ENCODE data around the gene ARMC10. TPM values are rescaled to one million over a fixed set of nuclear protein-coding genes. Genes with fewer than 3 reads are reported as not detected.

The ARMC10 gene
- total and polyA plus RNA-seq, 9 of the 15 experiments (the other 6 are each of a cell fraction or from before 2014, with no cell fraction given), result 17.0 to 113 (median 72.6) TPM

DNA sequence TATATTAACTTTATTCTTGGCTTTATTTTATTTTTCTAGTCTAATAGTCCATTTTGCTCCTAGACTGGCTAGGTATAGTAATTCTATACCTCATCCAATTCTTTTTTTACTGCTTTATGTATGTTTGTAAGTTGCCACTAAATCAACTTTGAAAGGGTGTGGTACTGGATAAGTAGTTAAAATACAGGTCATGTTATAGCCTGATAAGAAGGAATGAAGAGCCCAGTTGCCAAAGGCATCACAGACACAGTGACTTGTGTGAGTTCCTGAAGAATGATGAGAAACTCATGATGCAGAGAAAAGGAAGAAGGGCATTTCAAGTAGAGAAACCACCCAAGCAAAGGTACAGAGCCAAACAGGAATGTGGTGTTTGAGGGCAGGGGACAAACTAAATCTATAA lies 46.7 kb downstream of the ARMC10 start (continued):
- TF ChIP-seq RAD21 (CRISPR knock-in tag; conservative IDR thresholded peaks at IDR 0.05 in 1 of 2, IDR thresholded peaks at IDR 0.05 in 1 of 2), result no peak
- TF ChIP-seq CBX3 (IDR thresholded peaks at IDR 0.05; ENCODE audit: borderline replicate concordance in 1 of 2, low read length in 2 of 2), result peak in 1 of 2 experiments; percentile 27; a peak in 1 of 3 replicates
- no peak for TF ChIP-seq ZNF695 (CRISPR knock-in tag; IDR thresholded peaks at IDR 0.05)
- TF ChIP-seq MTA2 (IDR thresholded peaks at IDR 0.05; ENCODE audit: low read depth), result peak; percentile 77
- peak; percentile 11; the same call in 1 of the 2 replicates for TF ChIP-seq NFE2 (IDR thresholded peaks at IDR 0.05; ENCODE audit: low read depth)
- peak; percentile 26; the same call in 1 of the 2 replicates for TF ChIP-seq JUND (IDR thresholded peaks at IDR 0.05; ENCODE audit: borderline replicate concordance, low read depth, low read length)
- TF ChIP-seq JUND (tag; IDR thresholded peaks at IDR 0.05; ENCODE audit: borderline replicate concordance, low read depth, low read length), result no peak; the same call in 2 of the 3 replicates
- TF ChIP-seq SMARCC2 (IDR thresholded peaks at IDR 0.05; ENCODE audit: low read depth), result 0 out of 2 replicates have a peak, but pooled peaks have one; percentile 37
- no peak for TF ChIP-seq ZNF197 (CRISPR knock-in tag; IDR thresholded peaks at IDR 0.05; ENCODE audit: low read depth)
- TF ChIP-seq ZBED1 (IDR thresholded peaks at IDR 0.05), result no peak
- peak; percentile 40; the same call in 1 of the 2 replicates for TF ChIP-seq PML (IDR thresholded peaks at IDR 0.05; ENCODE audit: low read length)
- 0 out of 4 replicates have a peak, but pooled peaks of 1 of the 2 experiments have one; percentile 25 for TF ChIP-seq FOXA3 (CRISPR knock-in tag; conservative IDR thresholded peaks at IDR 0.05 in 1 of 2, IDR thresholded peaks at IDR 0.05 in 1 of 2)
- no peak for TF ChIP-seq PBX2 (CRISPR knock-in tag; IDR thresholded peaks at IDR 0.05; ENCODE audit: low read depth)
- peak; percentile 82 for TF ChIP-seq PBX2 (tag; conservative IDR thresholded peaks at IDR 0.05; ENCODE audit: low read depth)
- TF ChIP-seq, protein P1, sequence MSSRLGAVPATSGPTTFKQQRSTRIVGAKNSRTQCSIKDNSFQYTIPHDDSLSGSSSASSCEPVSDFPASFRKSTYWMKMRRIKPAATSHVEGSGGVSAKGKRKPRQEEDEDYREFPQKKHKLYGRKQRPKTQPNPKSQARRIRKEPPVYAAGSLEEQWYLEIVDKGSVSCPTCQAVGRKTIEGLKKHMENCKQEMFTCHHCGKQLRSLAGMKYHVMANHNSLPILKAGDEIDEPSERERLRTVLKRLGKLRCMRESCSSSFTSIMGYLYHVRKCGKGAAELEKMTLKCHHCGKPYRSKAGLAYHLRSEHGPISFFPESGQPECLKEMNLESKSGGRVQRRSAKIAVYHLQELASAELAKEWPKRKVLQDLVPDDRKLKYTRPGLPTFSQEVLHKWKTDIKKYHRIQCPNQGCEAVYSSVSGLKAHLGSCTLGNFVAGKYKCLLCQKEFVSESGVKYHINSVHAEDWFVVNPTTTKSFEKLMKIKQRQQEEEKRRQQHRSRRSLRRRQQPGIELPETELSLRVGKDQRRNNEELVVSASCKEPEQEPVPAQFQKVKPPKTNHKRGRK (tag; IDR thresholded peaks at IDR 0.05), result no peak
- 0 out of 4 replicates have a peak, but pooled peaks of 1 of the 2 experiments have one; percentile 35 for TF ChIP-seq MNT (conservative IDR thresholded peaks at IDR 0.05)
- TF ChIP-seq ELK1 (CRISPR knock-in tag; IDR thresholded peaks at IDR 0.05), result no peak
- no peak for TF ChIP-seq HMG20A (CRISPR knock-in tag; conservative IDR thresholded peaks at IDR 0.05)
- peak in 1 of 2 experiments; percentile 76; a peak in 2 of 4 replicates for TF ChIP-seq RCOR1 (IDR thresholded peaks at IDR 0.05; ENCODE audit: borderline replicate concordance in 1 of 2, low read depth in 2 of 2, low read length in 2 of 2)
- TF ChIP-seq GATA2 (CRISPR knock-in tag; IDR thresholded peaks at IDR 0.05), result 0 out of 2 replicates have a peak, but pooled peaks have one; percentile 6

All from K562 (cell line).